ENCODE results near the gene PDXP.

The PDXP gene

DNA sequence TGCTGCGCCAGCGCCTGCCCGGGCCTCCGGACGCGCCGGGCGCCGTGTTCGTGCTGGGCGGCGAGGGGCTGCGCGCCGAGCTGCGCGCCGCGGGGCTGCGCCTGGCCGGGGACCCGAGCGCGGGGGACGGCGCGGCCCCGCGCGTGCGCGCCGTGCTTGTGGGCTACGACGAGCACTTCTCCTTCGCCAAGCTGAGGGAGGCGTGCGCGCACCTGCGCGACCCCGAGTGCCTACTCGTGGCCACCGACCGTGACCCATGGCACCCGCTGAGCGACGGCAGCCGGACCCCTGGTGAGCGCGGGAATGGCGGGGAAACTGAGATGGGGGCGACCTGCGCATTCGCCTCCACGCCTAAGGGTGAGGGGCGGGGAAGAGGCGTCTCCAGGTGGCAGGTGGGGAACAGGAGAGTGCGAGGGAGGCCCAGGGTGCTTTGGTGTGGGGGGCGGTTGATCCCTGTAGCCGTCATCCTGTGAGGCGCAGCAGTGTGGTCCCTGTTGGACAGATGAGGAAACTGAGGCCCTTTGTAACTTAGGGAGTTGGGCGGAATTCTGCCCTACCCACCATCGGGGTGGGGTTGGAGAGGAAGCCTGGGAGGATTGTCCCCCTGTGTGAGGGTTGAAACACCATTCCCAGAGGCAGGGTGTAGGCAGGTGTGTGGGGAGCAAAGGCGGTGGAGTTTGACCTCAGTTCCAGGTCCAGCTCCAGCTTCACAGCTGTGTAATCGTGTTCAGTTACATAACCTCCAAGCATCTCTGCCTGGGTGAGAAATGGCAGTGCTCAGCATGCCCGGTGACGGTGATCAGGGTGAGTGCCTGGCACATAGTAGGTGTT, 758 bp downstream of the PDXP start:
- TF ChIP-seq CTCF (IDR thresholded peaks at IDR 0.05; ENCODE audit: control insufficient read depth, extremely low read depth, insufficient read depth) = no peak
- DNase-seq (ENCODE audit: low read depth) = no peak
- H3K4me3 ChIP-seq (ENCODE audit: low read depth, low read length) = peak overlapping the region; percentile 79

DNA sequence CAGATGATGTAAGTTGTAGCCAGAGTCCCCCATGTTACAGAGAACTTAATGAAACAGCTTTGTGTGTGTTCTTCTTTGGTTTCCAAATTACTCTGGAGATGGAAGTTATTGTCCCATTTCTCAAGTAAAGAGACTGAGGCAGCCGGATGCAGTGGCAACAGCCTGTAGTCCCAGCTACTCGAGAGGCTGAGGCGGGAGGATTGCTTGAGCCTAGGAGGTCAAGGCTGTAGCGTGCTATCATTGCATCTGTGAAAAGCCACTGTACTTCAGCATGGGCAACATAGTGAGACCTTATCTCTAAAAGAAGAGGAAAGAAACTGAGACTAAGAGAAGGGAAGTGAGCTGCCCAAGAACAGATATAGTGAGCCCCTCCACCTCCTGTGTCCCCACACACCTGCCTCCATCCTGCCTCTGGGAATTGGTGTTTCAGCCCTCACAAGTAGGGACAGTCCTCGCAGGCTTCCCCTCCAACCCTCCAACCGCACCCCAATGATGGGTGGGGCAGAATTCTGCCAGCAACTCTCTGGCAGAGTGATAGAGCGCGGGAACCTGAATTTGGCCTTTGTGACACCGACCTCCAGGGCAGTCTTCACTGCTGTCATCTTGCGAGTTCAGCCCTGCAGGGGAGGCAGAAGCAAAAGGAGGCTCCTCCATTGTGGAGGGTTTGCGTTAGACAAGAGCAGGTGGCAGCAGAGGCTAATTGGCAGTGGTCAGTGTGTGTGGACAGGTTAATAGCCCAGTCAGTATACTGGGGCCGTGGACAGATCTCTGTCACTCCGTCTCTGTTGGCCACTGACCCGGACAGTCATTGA, 1.6 kb downstream of the PDXP start:
- TF ChIP-seq CTCF (IDR thresholded peaks at IDR 0.05; ENCODE audit: control insufficient read depth, extremely low read depth, insufficient read depth) = no peak
- peak overlapping the region; percentile 79 for H3K4me3 ChIP-seq (ENCODE audit: low read depth, low read length)
- no peak for DNase-seq (ENCODE audit: low read depth)

DNA sequence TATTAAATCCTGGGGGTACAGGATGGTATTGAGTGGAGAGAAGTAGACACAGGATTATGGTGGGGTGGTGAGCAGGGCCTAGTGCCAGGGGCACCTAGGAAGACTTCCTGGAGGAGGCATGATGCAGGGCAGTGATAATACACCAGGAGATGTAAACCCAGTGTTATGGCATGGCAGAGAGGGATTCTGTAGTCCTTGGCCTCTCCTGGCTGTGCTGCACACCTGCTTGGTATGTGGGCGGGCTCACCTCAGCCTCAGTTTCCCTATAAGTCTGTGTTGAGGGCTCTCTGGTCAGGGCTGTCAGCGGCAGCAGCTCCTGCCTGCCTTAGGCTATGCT, 2.2 kb downstream of the PDXP start:
- H3K4me3 ChIP-seq (ENCODE audit: low read depth, low read length) = peak overlapping the region; percentile 79; the same call in 1 of the 2 replicates
- no peak for DNase-seq (ENCODE audit: low read depth)
- no peak for TF ChIP-seq CTCF (IDR thresholded peaks at IDR 0.05; ENCODE audit: control insufficient read depth, extremely low read depth, insufficient read depth)

- H3K4me3 ChIP-seq (ENCODE audit: low read depth, low read length) = no peak overlapping the region
- no peak for DNase-seq (ENCODE audit: low read depth)
- no peak for TF ChIP-seq CTCF (IDR thresholded peaks at IDR 0.05; ENCODE audit: control insufficient read depth, extremely low read depth, insufficient read depth)
Measured at GRCh38 chr22:37661160-37661924, 2.8 kb downstream of the PDXP start.

DNA sequence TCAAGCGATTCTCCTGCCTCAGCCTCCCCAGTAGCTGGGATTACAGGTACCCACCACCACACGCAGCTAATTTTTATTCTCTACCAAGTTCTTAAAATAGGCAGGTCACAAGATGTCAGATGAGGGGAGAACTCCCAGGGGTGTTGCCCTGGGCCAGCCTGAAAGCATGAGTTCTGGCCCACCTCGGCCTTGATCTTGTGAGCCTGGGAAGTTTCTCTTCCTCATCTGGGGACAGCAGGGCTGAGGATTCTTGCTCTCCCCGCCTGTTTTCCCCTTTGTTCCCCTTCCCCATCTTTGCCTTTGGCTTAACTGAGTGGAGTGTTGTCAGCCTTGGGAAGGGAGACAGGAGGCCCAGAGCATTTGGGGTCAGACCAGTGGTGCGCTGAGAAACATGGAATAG, 3.5 kb downstream of the PDXP start:
- DNase-seq (ENCODE audit: low read depth) = no peak
- H3K4me3 ChIP-seq (ENCODE audit: low read depth, low read length) = no peak overlapping the region
- TF ChIP-seq CTCF (IDR thresholded peaks at IDR 0.05; ENCODE audit: control insufficient read depth, extremely low read depth, insufficient read depth) = no peak

- no peak for TF ChIP-seq CTCF (IDR thresholded peaks at IDR 0.05; ENCODE audit: control insufficient read depth, extremely low read depth, insufficient read depth)
- DNase-seq (ENCODE audit: low read depth) = no peak
- no peak overlapping the region for H3K4me3 ChIP-seq (ENCODE audit: low read depth, low read length)
Measured at GRCh38 chr22:37663521-37664140, 5.1 kb downstream of the PDXP start.

All from LNCaP clone FGC (cell line).